GM21423 (cell line): ENCODE data around the gene GPR85.
A peak's percentile ranks its signal among the peaks of the same experiment; 100 is the strongest.
"Not testable (repeated sequence)": the region's sequence is repeated elsewhere in the genome, so short reads cannot be mapped to it uniquely, and the experiment has no call there.

Source experiments
- ATAC-seq: cut with Tn5 transposase; IDR thresholded peaks from one replicate; pipeline ENCODE4 v1.9.1; 2021; ENCODE audit warnings: mild to moderate bottlenecking, moderate library complexity; ENCODE audit not compliant: unreplicated experiment

The GPR85 gene, protein sequence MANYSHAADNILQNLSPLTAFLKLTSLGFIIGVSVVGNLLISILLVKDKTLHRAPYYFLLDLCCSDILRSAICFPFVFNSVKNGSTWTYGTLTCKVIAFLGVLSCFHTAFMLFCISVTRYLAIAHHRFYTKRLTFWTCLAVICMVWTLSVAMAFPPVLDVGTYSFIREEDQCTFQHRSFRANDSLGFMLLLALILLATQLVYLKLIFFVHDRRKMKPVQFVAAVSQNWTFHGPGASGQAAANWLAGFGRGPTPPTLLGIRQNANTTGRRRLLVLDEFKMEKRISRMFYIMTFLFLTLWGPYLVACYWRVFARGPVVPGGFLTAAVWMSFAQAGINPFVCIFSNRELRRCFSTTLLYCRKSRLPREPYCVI

DNA sequence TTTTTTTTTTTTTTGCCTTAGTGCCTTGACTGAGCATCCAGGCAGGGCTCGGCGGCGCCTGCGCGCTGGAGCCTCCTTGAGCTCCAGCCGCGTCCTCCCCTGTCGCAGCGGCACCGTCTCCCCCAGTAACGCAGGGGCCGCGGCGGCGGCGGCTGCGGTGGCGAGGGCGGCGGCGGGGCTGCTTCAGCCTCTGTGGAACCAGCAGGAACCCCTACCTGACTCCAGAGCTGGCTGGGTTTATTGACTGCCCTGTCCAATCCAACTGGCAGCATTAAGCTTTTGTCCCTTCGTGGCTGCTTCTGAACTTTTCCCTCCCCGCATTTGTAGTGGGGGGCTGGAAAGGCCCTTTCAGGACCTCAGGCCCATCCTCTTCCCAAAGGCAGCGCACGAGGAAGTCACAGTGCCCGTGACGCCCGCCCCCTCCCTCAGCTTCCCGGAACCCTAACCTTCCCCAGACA lies at the start of gene GPR85:
GPR85 (minus strand) TSS at position 397 of the 458 bp plus-strand sequence. CDS start 2,106 bp downstream, outside the sequence.
- peak; percentile 84 for ATAC-seq

DNA sequence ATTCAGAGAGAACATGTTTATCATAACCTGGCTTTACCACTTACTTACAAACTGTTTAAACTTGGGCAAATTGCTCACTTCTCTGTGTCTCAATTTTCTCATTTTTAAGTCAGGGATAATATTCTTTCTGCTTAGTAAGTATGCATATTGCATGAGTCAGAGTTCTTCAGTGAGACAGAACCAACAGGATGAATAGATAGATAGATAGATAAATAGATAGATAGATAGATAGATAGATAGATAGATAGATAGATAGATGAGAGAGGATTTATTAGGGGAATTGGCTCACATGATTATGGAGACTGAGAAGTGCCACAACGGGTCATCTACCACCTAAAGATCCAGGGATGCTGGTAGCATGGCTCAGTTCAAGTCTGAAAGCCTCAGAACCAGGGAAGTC lies 47.4 kb upstream of the GPR85 start:
- no peak for ATAC-seq

DNA sequence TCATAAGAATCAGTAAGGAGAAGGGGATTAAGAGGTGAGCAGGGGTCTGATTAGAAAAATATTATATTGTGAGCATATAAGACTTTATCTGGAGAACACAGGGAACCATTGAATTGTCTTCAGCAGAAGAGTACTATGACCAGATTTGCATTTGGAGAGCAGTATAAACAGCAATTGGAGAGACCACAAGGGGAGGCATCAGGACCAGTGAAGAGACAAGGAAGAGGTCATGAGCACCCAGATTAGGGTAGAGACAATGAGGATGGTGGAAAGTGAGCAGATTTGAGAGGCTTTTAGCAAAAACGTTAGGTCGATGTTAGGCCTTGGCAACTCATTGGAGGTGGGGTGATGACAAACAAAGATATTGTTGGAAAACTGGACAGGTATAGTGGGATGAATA lies 44.7 kb upstream of the GPR85 start:
- no peak for ATAC-seq

DNA sequence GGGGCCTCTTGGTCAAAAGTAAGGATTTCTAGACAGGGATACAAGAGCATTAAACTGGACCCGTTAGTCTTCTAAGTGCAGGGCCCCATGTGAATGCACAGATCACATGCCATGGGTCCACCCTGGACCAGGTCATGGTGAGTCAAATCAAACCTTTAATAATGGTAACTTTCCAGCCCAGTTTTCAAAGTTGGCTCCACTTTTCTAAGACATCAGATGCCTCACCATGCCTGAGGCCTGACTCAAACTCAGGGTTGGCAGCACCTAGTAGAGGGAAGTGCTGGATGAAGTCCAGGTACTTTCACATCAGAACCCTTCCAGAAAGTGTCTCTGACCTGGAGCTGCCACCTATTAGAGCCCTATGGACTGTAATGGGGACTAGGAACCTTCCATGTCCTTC lies 41.4 kb upstream of the GPR85 start:
- ATAC-seq, result no peak

DNA sequence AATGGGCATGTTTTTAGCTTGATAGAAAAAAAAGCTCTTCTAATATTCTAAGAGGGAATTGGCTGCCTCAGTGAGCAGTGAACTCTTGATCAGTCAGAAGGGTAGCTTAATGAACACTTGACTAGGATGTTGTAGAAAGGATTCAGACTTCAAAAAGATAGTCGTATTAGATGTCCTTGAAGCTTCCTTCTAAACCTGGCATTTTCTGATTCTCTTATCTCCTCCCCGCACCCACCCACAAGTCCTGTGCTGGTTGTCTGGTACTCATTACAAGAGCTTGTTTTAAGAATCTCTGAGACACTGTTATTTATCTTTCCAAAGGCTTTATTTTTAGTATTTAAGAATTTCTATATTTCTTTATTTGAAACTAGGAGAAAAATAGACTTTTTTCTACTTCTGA lies 39.1 kb upstream of the GPR85 start:
- ATAC-seq, result no peak

DNA sequence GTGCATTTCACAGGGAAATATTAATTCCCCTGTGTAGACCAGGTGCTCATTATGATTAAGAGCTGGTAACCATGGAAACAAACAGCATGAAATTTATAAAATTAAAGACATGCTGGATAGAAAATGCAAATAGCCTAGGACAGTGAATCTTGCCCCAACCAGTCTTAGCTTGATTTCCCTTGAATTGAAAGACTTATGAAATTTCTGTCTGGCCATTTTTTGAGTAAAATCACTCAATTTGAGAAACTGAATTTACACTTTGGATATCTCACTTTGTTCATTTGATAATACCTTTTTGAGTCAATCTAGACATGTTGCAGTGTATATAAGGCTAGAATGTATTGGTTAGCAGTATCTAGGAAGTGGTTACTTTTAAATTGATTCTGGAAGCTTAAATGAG lies 36.1 kb upstream of the GPR85 start:
- no peak for ATAC-seq

DNA sequence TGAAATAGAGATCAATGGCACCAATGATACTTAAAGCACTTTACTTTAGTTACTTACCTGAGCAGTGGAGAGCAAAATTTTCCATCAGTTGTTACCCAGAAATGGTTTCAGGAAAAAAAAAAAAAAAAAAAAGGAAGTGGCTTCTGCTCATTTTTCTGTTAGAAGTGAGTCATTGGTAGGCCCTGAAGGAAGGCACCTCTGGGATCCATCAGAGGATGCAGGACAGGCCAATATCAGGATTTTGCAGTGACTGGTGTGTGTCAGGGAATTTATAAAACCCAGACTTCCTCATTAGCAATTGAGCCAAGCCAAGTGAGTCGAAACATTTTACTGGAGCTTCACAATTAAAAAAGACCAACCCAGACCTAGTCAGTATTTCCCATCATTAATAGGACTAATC lies 34.0 kb upstream of the GPR85 start:
- no peak for ATAC-seq

DNA sequence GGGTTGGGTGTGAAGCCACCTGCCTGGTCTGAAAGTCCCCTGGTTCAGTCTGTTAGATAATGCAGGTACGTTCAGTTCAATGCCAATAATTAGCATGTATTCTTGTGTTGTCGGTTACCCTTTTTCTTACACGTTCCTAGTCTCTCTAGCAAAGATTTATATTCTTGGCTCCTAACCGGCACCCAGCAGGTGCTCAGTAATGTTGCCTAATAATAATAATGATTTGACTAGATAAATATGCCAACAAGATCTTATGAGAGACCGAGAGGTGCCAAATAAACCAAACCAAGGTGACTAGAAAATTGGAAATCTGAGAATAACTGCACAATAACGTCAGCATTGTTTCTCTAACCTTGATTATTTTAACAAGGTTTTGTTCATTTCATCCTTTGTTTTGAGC lies 32.8 kb upstream of the GPR85 start:
- no peak for ATAC-seq

DNA sequence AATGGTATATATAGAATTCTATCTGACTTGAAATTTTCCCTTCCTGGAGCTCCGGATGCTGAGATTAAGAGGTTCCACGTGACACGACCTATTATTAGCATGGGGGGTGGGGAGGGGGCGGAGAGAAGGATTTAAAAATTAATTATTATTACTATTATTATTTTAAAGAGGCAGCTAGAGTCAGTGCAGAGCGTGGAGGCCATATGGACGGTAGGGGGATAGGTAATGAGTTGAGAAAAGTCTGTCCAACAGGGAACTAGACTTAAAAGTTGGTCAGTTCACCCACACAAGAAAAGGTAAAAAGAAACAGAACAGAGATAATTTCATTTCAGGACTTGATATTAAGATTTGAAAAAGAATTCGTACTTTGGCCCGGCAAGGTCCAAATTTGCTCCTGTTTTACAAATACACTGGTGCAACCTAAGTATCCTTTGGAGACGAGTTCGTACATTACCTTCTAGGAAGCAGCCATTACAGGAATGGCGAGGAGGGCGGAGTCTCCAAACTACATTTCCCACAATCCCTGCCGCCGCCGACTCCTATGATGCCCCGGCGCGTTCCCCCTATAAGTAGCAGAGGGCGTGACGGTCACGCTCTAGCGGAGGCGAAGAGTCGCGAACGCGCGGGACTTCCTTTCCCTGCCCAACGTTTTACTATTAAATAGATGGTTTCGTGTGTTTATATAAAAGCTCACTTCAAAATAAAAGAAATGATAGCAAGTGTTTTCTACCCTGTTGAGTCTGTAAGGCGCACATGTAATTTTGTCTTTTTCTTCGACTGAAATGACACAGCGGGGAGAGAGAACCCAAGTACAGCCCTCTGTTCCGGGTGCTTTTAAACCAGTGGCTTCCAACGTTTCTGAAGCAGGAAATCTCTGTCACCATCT lies 31.7 kb upstream of the GPR85 start, which contains the start of gene SMIM30:
SMIM30 (minus strand) TSS at position 481 of the 886 bp plus-strand sequence. CDS start 976 bp downstream, outside the sequence.
- peak; percentile 100 for ATAC-seq

DNA sequence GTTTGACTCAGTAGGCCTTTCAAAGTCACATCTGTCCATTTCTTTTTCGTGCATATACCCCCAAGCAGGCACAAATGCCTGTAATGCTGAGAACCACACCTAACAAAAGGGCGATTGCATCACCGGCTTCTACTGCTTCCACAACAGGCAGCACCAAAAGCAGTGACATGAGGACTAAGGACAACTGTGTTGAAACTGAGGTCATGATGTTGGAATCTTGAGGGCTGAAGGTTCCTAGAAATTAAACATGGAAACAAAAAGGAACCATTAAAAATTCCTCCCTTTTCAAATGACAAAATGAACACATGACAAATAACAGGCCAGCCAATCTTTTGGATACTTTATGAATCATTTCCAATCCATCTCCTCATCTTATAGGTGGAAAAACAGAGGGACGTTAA lies 30.7 kb upstream of the GPR85 start:
- ATAC-seq, result not testable (repeated sequence)

DNA sequence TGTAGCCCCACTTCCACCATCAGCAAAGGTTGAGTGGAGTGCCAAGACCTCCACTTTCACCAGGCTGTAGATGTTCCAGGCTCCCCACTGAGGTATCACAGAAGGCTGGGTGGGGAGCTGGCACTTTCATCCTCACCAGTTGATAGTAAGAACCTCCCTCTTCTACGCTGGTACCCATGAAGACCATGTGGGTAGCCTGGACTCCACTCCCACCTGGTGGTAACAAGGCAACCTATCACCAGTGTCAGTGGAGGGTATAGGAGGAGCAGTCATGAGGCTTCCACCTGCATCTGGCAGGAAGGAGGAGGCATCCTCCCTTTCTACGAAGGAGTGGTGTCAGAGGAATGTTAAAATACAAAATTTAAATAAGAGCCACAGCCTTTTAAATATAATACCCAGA lies 27.3 kb upstream of the GPR85 start:
- no peak for ATAC-seq

DNA sequence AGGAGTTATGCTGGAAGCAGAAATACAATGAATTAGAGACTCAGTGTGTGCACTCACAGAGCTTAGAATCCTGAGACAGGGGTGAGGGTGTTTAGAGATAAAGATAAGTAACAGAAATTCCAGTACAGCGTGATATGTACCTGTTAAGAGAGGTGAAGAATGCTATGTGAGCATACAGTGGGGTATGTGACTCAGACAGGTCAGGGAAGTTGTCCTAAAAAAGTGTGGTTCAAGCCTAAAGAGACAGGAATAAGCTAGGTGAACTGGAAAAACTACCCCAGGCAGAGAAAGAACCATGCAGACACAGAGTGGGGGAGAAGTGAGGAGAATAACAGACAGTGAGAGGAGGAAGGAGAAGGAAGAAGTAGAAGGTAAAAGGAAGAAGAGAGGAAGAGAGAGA lies 23.1 kb upstream of the GPR85 start:
- no peak for ATAC-seq

DNA sequence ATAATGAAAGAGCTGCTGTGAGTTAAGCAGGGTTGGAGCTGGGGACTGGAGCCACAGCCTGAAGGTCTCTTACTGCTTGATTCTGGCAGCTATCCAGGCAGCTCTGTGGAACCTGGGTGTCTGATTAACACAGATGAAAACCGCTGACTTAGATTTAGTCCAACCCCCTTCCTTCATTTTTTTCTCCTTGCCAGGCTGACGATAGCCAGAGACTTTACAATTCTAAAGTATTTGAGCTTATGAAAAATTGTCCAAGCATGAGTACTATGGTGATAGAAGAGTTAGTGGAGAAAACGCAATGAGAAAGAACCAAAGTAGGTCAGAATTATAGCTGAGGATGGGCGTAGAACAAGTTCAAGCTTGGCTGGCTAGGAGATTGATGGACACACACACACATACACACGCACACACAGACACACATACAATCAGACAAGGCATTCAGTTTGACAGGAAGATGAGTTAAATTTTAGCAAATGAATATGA lies 13.5 kb upstream of the GPR85 start:
- ATAC-seq, result no peak

DNA sequence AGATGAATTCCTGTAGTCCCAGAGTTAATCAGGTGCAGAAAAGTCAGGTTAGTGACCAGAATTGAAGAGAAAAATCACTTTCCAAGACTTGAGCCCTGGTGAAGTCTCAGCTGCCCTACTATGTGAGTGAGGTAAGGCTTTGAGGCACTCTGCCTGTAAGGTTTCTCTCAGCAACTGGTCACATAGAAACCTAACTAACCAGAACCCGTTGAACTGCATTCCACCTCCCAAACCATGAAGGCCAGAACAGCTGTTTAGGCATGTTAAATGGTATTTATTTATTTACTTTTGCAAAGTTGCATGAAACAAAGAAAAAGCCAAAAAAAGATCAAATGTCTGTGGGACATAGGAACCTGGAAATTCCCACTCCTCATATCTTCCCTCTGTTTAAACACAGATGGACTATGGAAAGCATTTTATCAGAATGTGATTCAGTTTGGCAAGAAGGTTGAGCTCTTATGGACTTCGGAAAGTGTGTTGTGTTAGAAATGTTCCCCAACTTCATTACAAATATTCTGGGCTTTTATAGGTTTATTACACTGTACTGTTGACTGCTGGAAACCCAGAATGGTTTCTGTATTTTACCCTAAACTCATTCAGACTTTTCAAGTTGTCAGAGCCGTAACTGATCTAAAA lies 12.8 kb upstream of the GPR85 start:
- no peak for ATAC-seq

DNA sequence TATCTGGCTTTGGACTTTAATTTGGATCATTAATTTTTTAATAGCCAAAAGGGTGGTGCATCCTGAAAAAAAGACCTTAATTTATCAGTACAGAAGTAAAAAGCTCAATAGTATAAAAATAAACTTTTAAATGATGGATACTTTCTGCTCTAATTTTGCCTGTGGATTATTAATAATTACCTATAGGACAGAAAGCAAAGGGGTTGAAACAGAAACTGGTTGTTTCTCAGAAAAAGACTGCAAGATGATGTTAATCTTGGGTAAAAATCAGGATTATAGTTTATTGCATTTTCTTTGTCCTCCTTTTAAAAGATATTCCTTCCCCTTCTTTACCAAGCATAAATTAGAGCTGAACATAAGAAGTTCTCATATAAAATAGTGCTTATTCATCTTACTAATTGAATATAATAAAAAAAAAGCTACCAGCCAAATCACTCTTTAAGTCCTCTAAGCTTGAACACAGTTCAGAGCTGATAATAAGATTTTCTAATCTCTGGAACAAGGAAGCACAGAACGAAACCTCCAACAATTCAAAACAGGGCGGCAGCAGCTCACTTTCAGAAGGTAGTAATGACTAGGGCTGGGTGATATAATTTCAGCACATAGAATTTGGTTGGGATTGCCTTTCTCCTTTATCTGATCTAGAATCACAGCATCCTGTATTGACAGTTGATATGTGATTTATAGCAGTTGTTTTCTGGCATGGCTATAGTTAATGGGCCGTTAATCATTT lies 8.1 kb upstream of the GPR85 start:
- ATAC-seq, result peak; percentile 57

DNA sequence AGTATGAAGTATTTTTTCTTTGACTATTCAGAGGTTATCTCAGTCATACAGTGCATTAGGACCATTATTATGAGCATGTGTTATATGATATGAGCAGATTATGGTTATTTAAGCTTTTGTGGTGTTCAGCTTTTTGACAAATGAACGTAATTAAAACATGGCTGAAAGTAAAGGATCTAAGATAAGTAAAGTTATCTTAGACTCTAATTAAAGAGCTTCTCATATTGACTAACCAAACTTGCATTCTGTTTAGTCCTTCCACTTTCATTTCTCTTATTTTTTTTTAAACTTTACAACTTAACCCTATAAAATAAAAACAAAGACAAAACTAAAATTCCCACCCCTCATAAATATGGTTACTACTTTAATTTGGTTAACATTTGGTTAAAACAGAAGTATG lies 6.9 kb upstream of the GPR85 start:
- no peak for ATAC-seq

DNA sequence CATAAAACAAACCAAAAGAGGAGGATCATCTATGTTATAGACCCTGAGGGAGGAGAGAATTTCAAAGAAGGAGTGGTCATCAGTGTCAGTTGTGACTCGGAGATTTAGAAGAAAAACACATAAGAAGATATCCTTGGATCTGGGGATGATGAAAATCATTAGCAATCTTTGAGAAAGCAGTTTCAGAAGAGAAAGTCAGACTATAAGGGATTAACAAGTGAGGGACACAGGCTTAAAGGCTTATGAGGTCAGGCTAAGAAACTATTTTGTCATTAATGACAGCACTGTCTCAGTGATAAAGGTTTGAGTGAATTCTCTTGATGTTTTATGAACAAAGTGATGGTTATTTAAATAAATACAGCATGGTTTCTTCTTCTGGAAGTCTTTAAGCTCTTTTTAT lies 6.1 kb upstream of the GPR85 start:
- ATAC-seq, result no peak

DNA sequence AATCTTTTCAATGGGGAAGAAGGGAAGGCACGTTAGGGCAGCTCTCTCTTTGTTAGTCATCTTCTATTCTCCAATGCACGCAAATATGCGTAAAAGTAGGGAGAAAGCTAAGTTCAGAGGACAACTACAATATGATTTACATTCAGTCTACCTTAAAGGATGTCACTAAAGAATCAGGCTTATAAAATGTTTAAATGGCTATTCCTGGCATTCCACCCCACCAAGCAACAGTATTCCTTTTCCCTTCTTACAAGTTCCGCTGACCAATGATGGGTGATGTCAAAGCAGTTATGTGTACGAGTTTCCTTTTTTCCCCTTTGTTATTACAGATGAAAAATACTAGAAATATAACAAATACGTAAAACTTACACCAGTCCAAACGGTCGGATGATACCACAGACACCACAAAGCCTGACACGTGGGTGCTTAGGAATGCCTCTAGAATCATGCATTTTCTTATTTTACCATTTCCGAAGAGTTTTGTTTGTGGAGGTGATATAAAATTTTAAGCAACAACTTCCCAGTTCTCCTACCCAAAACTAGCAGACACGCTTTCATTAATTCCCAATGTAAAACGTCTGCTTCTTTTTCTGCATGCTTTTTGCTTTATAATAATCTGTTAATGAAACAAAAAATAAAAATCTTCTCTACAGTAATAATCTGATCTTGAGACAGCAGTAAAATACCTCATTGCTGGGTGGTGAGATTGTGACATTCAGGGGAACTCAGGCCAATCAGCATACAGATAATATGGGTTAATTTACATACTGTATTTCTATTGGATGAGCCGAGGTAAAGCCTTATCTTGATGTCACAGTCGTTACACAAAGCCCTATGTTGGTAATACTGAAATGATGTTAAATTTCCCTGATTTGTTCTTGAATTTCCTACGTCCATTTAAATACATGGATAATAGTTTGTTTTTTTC lies 708 bp upstream of the GPR85 start:
- ATAC-seq, result no peak

DNA sequence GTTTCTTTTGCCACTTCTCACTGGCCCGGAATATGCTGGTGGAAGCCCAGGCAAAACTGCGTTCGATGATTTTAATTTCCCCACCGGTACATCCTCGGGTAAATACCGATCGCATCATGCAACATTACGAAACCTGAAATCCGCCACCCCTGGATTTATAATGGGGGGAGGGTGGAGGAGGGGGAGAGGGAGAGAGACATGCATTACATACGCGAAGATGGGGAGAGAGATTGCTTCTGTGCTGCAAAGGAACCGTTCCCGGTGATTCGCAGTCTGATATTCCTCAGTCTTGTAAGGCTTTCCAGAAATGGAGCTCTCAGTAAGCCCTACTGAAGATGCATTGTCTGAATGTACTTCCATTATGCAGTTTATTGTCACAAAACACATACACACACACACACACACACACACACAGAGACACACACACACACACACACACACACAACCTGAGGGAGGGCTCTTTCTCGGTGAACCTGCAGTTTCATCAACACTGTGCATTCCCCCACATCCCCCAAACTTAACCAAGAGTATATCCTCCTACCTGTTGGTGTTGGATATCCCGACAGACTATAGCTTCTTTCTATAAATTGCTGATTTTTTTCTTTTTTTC lies 741 bp downstream of the GPR85 start:
- ATAC-seq, result peak; percentile 19
